ENCODE data around the gene ARHGEF37.

- no peak for TF ChIP-seq CTCF (IDR thresholded peaks at IDR 0.05)
- no peak for TF ChIP-seq POLR2A (IDR thresholded peaks at IDR 0.05)
Observed at GRCh38 chr5:149561848-149562247, 19.4 kb upstream of the ARHGEF37 start.

Data from breast epithelium (tissue), 3 donors.